SU-DHL-6 (cell line): ENCODE results near the gene ZFP36L2.

Source experiments
- CTCF ChIP-seq: fragments of 200-600 bp; sonication (generic); IDR thresholded peaks from one replicate; pipeline ENCODE4 v1.5.1; 2017; ENCODE audit warnings: antibody characterized with exemption, mild to moderate bottlenecking, low read length, moderate library complexity; ENCODE audit not compliant: insufficient read depth, poor library complexity, severe bottlenecking
- EZH2phosphoT487 ChIP-seq: fragments of 200-600 bp; sonication (generic), shearing (Covaris generic); conservative IDR thresholded peaks from 2 replicates; pipeline ENCODE4 v1.6.1; 2018; ENCODE audit warnings: mild to moderate bottlenecking, antibody characterized with exemption, low read length, moderate library complexity, mixed read lengths

- TF ChIP-seq CTCF = no peak
- TF ChIP-seq EZH2phosphoT487 = no peak
These were observed 29.4 kb downstream of the ZFP36L2 start for GRCh38 chr2:43196768-43197587.
